Caco-2 (cell line): Measurements from ENCODE around the gene DPF3. TPM values are rescaled to one million over a fixed set of nuclear protein-coding genes. Genes with fewer than 3 reads are reported as not detected.

Source experiments
- BruUV-seq: library from RNA; stranded (reverse); fragments of 400-500 nt; replicated peaks from 2 replicates; lab custom pipeline; 2021; lab: Mats Ljungman, UMichigan
- CTCF ChIA-PET: fragments of 300-600 bp; sonication (Branson Sonifier 250); formaldehyde crosslinking; loops from one replicate; lab custom pipeline; 2022; ENCODE audit warnings: antibody characterized with exemption; lab: Charles Lee
- POLR2A ChIA-PET: fragments of 300-600 bp; sonication (Branson Sonifier 250); formaldehyde crosslinking; loops from one replicate; lab custom pipeline; 2022; ENCODE audit warnings: antibody characterized with exemption; lab: Charles Lee
- DNase-seq, 2 experiments: peaks; one replicate each; pipeline versions ENCODE4 v3.0.0 to v3.0.0-alpha.2; 2020 to 2022
- H3K27me3 ChIP-seq: replicated peaks from 2 replicates; pipeline ENCODE4 v1.6.0; 2011; ENCODE audit warnings: low read length; ENCODE audit not compliant: control insufficient read depth, insufficient read depth
- H3K36me3 ChIP-seq: 2 replicates; pipeline ENCODE4 v1.5.1; 2011; ENCODE audit warnings: low read length; ENCODE audit not compliant: control insufficient read depth, insufficient read depth
- H3K4me1 ChIP-seq: fragments of 250-450 bp; sonication (Bioruptor Pico); 2 replicates; pipeline ENCODE4 v1.5.1; 2020; ENCODE audit warnings: mild to moderate bottlenecking
- H3K4me3 ChIP-seq: 2 replicates; pipeline ENCODE4 v1.5.1; 2011; ENCODE audit warnings: low read depth, mild to moderate bottlenecking, control low read depth, low read length
- H3K9me3 ChIP-seq: fragments of 250-450 bp; sonication (Bioruptor Pico); 2 replicates; pipeline ENCODE4 v1.5.1; 2020; ENCODE audit warnings: mild to moderate bottlenecking, moderate library complexity
- H3K27ac Mint-ChIP-seq: one replicate; pipeline ENCODE4 v1.8.0; 2022; ENCODE audit warnings: mixed read lengths; ENCODE audit not compliant: unreplicated experiment
- H3K27me3 Mint-ChIP-seq: one replicate; pipeline ENCODE4 v1.8.0; 2022; ENCODE audit warnings: mixed read lengths; ENCODE audit not compliant: insufficient read depth, unreplicated experiment
- H3K36me3 Mint-ChIP-seq: one replicate; pipeline ENCODE4 v1.8.0; 2022; ENCODE audit warnings: mild to moderate bottlenecking, mixed read lengths; ENCODE audit not compliant: insufficient read depth, unreplicated experiment
- H3K4me1 Mint-ChIP-seq: one replicate; pipeline ENCODE4 v1.8.0; 2022; ENCODE audit warnings: low read depth, mixed read lengths; ENCODE audit not compliant: unreplicated experiment
- H3K4me3 Mint-ChIP-seq: one replicate; pipeline ENCODE4 v1.8.0; 2022; ENCODE audit warnings: mild to moderate bottlenecking, moderate library complexity, mixed read lengths; ENCODE audit not compliant: unreplicated experiment
- H3K9me3 Mint-ChIP-seq: one replicate; pipeline ENCODE4 v1.8.0; 2022; ENCODE audit warnings: mixed read lengths; ENCODE audit not compliant: unreplicated experiment
- intact Hi-C: fragments of 100-400 bp; cut with micrococcal nuclease; formaldehyde crosslinking; loops from one replicate; pipeline ENCODE4 v1.10.0; 2022; ENCODE audit not compliant: unreplicated experiment
- total RNA-seq: library from RNA; stranded (reverse); gene quantifications from 2 replicates; pipeline ENCODE4 v1.2.3, GENCODE V29; 2022
- TF ChIP-seq, protein P1 (sequence below), 2 experiments: fragments of 200-600 bp in 1 of 2; IDR thresholded peaks; 1 replicate in 1 of 2; 2 replicates in 1 of 2; pipeline versions ENCODE4 v1.5.1 to v1.8.0; 2011 to 2022; ENCODE audit warnings: antibody characterized with exemption in 1 of 2, control low read depth in 1 of 2, inconsistent platforms in 1 of 2, low read depth in 1 of 2, low read length in 1 of 2, mild to moderate bottlenecking in 1 of 2, moderate library complexity in 1 of 2; ENCODE audit not compliant: insufficient read depth in 1 of 2, severe bottlenecking in 1 of 2, unreplicated experiment in 1 of 2

The DPF3 gene
- total RNA-seq, 1 experiment from 2014 or later: not detected

DNA sequence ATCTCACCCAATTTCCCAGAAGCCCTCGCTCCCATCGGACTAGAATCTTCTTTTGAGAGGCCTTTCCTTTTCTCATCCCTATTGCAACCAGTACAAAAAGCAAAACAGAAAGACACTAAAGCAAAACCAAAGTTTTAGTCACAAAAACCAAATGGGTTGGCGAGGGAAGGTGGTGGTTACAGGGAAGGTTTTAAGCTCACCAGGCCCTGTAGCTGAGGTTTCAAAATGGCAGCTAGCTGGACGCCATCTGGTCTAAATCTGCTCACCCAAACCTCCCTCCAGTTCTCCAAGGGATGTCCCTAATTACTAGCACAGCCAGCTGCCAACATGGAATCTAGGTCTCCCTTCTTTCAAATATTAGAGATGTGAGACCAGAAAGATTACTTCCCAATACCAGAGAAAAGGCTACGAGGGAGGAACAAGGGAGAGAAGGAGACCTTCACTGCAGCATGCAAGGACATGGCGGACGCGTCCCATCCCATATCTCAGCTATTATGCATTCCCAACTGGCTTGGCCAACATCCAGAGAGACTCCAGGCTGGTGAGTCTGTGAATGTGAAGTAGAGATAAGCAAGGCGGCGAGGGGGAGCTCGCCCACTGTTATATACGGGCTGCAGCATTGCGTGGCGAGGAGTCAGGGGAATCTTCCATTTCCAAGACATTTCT, 70.8 kb downstream of the DPF3 start:
- Histone ChIP-seq H3K27me3 (no peaks in the 10 kb centered on the region), H3K9me3 (peaks cover 9% of the 10 kb centered on the region), H3K4me1 (no peaks in the 10 kb centered on the region), H3K36me3 (no peaks in the 10 kb centered on the region), H3K4me3 (no peak overlapping the region)
- Mint-ChIP-seq H3K4me1 (peaks cover 8% of the 10 kb centered on the region), H3K36me3 (no peaks in the 10 kb centered on the region), H3K27ac (no peak overlapping the region), H3K4me3 (no peak overlapping the region), H3K9me3 (peaks cover 9% of the 10 kb centered on the region), H3K27me3 (peaks cover 9% of the 10 kb centered on the region)
- intact Hi-C loops: no loop called here
- ChIA-PET CTCF (no interaction called here), POLR2A (no interaction called here)
- no peak for DNase-seq
- TF ChIP-seq, protein P1, sequence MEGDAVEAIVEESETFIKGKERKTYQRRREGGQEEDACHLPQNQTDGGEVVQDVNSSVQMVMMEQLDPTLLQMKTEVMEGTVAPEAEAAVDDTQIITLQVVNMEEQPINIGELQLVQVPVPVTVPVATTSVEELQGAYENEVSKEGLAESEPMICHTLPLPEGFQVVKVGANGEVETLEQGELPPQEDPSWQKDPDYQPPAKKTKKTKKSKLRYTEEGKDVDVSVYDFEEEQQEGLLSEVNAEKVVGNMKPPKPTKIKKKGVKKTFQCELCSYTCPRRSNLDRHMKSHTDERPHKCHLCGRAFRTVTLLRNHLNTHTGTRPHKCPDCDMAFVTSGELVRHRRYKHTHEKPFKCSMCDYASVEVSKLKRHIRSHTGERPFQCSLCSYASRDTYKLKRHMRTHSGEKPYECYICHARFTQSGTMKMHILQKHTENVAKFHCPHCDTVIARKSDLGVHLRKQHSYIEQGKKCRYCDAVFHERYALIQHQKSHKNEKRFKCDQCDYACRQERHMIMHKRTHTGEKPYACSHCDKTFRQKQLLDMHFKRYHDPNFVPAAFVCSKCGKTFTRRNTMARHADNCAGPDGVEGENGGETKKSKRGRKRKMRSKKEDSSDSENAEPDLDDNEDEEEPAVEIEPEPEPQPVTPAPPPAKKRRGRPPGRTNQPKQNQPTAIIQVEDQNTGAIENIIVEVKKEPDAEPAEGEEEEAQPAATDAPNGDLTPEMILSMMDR (IDR thresholded peaks at IDR 0.05; ENCODE audit: insufficient read depth in 1 of 2, low read depth in 1 of 2, low read length in 1 of 2, severe bottlenecking in 1 of 2, unreplicated experiment in 1 of 2): no peak
- no TSS peak for BruUV-seq

DNA sequence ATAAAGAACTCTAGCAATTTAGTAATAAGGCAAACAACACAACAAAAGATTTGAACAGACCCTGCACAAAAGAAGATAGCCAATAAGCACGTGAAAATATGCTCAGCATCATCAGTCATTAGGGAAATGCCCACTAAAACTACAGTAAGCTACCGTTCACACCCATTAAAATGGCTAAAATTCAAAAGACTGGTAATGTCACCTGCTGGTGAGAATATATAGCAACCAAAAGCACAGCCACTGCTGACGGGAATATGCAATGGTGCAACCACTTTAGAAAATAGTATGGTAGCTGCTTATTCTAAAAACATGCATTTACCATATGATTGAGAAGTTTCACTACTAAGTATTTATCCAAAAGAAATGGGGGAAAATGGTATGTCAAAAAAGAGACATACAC, 74.9 kb downstream of the DPF3 start:
- TF ChIP-seq, protein P1 (IDR thresholded peaks at IDR 0.05; ENCODE audit: insufficient read depth in 1 of 2, low read depth in 1 of 2, low read length in 1 of 2, severe bottlenecking in 1 of 2, unreplicated experiment in 1 of 2): no peak
- intact Hi-C loops: no loop called here
- POLR2A ChIA-PET: no interaction called here
- Histone ChIP-seq H3K4me1 (no peaks in the 10 kb centered on the region), H3K9me3 (peaks cover 9% of the 10 kb centered on the region), H3K36me3 (no peaks in the 10 kb centered on the region), H3K27me3 (no peaks in the 10 kb centered on the region), H3K4me3 (no peak overlapping the region)
- Mint-ChIP-seq H3K27me3 (peaks cover 9% of the 10 kb centered on the region), H3K9me3 (peaks cover 9% of the 10 kb centered on the region), H3K36me3 (no peaks in the 10 kb centered on the region), H3K4me3 (no peak overlapping the region), H3K4me1 (peaks cover 7% of the 10 kb centered on the region), H3K27ac (no peak overlapping the region)
- CTCF ChIA-PET: no interaction called here
- no peak for DNase-seq
- BruUV-seq: no TSS peak

DNA sequence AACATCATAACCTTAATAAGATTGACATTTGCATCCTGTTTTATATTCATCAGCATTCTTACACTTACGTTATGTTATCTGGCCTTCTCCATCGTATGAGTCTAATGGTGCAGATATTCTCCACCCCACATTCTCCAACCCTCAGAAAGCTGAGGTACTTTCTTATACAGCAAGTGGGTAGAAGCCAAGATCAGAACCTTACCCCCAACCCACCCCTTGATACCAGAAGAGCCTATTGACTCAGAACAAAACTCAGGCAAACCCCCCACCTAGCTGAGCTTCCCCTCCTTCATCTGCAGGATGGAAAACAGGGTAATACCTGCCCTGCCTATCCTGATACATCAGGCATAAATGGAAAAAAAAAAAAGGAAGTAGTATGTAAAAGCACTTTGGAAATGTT, 77.6 kb downstream of the DPF3 start:
- DNase-seq: no peak
- H3K36me3 ChIP-seq: no peaks in the 10 kb centered on the region
- H3K9me3 ChIP-seq: peaks cover 9% of the 10 kb centered on the region
- H3K4me3 ChIP-seq: no peak overlapping the region
- H3K27ac Mint-ChIP-seq: no peak overlapping the region
- ChIA-PET CTCF (no interaction called here), POLR2A (no interaction called here)
- no peaks in the 10 kb centered on the region for H3K36me3 Mint-ChIP-seq
- H3K27me3 Mint-ChIP-seq: peaks cover 5% of the 10 kb centered on the region
- no TSS peak for BruUV-seq
- no peaks in the 10 kb centered on the region for H3K4me1 Mint-ChIP-seq
- H3K27me3 ChIP-seq: no peaks in the 10 kb centered on the region
- intact Hi-C loops: no loop called here
- peaks cover 9% of the 10 kb centered on the region for H3K9me3 Mint-ChIP-seq
- no peak overlapping the region for H3K4me3 Mint-ChIP-seq
- no peaks in the 10 kb centered on the region for H3K4me1 ChIP-seq
- TF ChIP-seq, protein P1 (IDR thresholded peaks at IDR 0.05; ENCODE audit: insufficient read depth in 1 of 2, low read depth in 1 of 2, low read length in 1 of 2, severe bottlenecking in 1 of 2, unreplicated experiment in 1 of 2): no peak
